Lung (tissue), 12 donors: Measurements from ENCODE around the gene CD47. TPM values are rescaled to one million over a fixed set of nuclear protein-coding genes. Genes with fewer than 3 reads are reported as not detected.

Experiments
- ATAC-seq: fragments of 200-7000 bp; cut with Tn5 transposase; one replicate; pipeline ENCODE4 v1.9.1; 2020; ENCODE audit warnings: moderate number of reproducible peaks; ENCODE audit not compliant: insufficient read depth, low FRiP score
- DNase-seq, 3 donors: peaks; one replicate each; pipeline ENCODE4 v3.0.0-alpha.2; 2013 to 2017
- H3K27ac ChIP-seq, 2 donors: one replicate each; pipeline ENCODE4 v1.5.1; 2013; ENCODE audit warnings: mild to moderate bottlenecking in 2 of 2, moderate library complexity in 2 of 2, control low read depth in 1 of 2, inconsistent platforms in 1 of 2, low read depth in 1 of 2, low read length in 1 of 2
- H3K27me3 ChIP-seq, 3 donors: one replicate each; pipeline ENCODE4 v1.5.1; 2013; ENCODE audit warnings: low read length in 2 of 3; ENCODE audit not compliant: control insufficient read depth in 3 of 3, insufficient read depth in 3 of 3
- H3K36me3 ChIP-seq, 4 donors: one replicate each; pipeline ENCODE4 v1.5.1; 2013; ENCODE audit warnings: low read length in 4 of 4, mild to moderate bottlenecking in 1 of 4, moderate library complexity in 1 of 4; ENCODE audit not compliant: control insufficient read depth in 4 of 4, insufficient read depth in 4 of 4
- H3K4me1 ChIP-seq, 5 donors: one replicate each; pipeline ENCODE4 v1.5.1; 2013; ENCODE audit warnings: low read length in 5 of 5, mild to moderate bottlenecking in 2 of 5, moderate library complexity in 1 of 5; ENCODE audit not compliant: control insufficient read depth in 5 of 5, insufficient read depth in 5 of 5
- H3K4me3 ChIP-seq: one replicate; pipeline ENCODE4 v1.5.1; 2013; ENCODE audit warnings: mild to moderate bottlenecking, control low read depth, moderate library complexity
- H3K9ac ChIP-seq, 2 donors: one replicate each; pipeline ENCODE4 v1.5.1; 2013; ENCODE audit warnings: low read length in 2 of 2, control low read depth in 1 of 2; ENCODE audit not compliant: insufficient read depth in 1 of 2
- H3K9me3 ChIP-seq, 4 donors: one replicate each; pipeline ENCODE4 v1.5.1; 2013; ENCODE audit warnings: low read length in 3 of 4, mild to moderate bottlenecking in 1 of 4, moderate library complexity in 1 of 4; ENCODE audit not compliant: control insufficient read depth in 4 of 4, insufficient read depth in 3 of 4
- WGBS, 2 donors: extraction: QIAGEN DNeasy Blood & Tissue Kit; methylation state at CpG; one replicate each; pipeline ENCODE4 v1.1.7; 2013; 5-methylcytosine and 5-hydroxymethylcytosine counted together
- polyA plus RNA-seq, 2 donors: library from polyadenylated mRNA; stranded (reverse); fragments of 200-250 nt; gene quantifications; one replicate each; pipeline ENCODE4 v1.2.1, GENCODE V29; 2013
- total RNA-seq, 2 donors: library from RNA; depleted of rRNA in 1 of 2; stranded (reverse); fragments of >200 nt in 1 of 2; gene quantifications; one replicate each; pipeline ENCODE4 v1.2.1, GENCODE V29; 2014 to 2021
- TF ChIP-seq, protein P1 (sequence below): IDR thresholded peaks from 2 replicates; pipeline ENCODE4 v1.5.1; 2012; ENCODE audit warnings: mild to moderate bottlenecking; ENCODE audit errors: control extremely low read depth, extremely low read depth
- donor health status: control.
- donor health status: control.
- donor health status: Bipolar disorder and iron deficiency.
- donor health status: healthy.
- donor health status: DM: yes; HTN: yes; CAD: no.

Gene CD47
- total and polyA plus RNA-seq, 4 donors, result 115 to 410 (median 133) TPM

DNA sequence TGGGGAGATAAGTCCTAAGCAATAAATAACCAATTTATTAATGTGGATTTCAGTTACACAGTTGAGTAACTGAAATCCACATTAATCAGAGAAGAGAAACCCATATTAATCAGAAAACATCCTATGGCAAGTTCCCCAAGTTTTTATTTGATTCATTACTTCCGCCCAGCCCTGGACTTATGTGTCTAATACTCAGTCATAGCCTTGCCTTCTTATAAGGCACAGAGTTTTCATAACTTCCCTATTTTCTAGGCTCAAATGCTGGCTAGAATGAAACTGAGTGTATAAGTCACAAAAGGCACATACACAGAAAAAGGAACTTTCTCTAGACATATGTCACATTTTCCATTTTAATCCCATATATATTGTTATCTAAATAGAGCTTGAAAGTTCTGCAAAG, 28.8 kb downstream of the CD47 start:
- Histone ChIP-seq H3K4me1 (peaks cover 0 to 3% (median 0%) of the 10 kb centered on the region in 5 donors), H3K4me3 (no peak overlapping the region), H3K36me3 (peaks cover 10 to 18% (median 15%) of the 10 kb centered on the region in 4 donors), H3K27me3 (no peaks in the 10 kb centered on the region), H3K9me3 (no peaks in the 10 kb centered on the region), H3K9ac (no peak overlapping the region), H3K27ac (no peak overlapping the region)
- TF ChIP-seq, protein P1, sequence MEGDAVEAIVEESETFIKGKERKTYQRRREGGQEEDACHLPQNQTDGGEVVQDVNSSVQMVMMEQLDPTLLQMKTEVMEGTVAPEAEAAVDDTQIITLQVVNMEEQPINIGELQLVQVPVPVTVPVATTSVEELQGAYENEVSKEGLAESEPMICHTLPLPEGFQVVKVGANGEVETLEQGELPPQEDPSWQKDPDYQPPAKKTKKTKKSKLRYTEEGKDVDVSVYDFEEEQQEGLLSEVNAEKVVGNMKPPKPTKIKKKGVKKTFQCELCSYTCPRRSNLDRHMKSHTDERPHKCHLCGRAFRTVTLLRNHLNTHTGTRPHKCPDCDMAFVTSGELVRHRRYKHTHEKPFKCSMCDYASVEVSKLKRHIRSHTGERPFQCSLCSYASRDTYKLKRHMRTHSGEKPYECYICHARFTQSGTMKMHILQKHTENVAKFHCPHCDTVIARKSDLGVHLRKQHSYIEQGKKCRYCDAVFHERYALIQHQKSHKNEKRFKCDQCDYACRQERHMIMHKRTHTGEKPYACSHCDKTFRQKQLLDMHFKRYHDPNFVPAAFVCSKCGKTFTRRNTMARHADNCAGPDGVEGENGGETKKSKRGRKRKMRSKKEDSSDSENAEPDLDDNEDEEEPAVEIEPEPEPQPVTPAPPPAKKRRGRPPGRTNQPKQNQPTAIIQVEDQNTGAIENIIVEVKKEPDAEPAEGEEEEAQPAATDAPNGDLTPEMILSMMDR, result no peak
- no peak for DNase-seq
- 26 to 73% methylated on average over 1 of the region's 1 CpG for WGBS, 2 donors
- peak; percentile 34 for ATAC-seq

DNA sequence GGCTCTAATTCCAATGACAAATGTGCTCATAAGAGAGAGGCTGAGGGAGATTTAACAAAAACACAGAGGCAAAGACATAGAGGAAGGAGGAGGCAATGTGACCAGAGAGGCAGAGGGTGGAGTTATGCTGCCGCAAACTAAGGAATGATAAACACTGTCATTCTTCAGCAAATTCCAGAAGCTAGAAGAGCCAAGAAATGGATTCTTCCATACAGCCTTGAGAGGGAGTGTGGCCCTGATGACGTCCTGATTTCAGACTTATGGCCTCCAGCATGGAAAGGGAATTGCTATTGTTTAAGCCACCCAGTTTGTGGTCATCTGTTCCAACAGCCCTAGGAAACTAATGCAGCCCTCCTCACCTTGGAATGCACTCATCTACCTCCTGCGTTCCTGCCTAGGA, 30.5 kb downstream of the CD47 start:
- no peak for ATAC-seq
- H3K9ac ChIP-seq, result no peak overlapping the region
- no peaks in the 10 kb centered on the region for H3K9me3 ChIP-seq
- H3K27me3 ChIP-seq, result no peaks in the 10 kb centered on the region
- DNase-seq, result no peak
- TF ChIP-seq, protein P1, result no peak
- peaks cover 0 to 3% (median 0%) of the 10 kb centered on the region in 5 donors for H3K4me1 ChIP-seq
- H3K36me3 ChIP-seq, result peaks cover 11 to 21% (median 12%) of the 10 kb centered on the region in 4 donors
- WGBS, 2 donors, result 77 to 78% methylated on average over 3 of the region's 3 CpGs
- H3K27ac ChIP-seq, result no peak overlapping the region
- no peak overlapping the region for H3K4me3 ChIP-seq

- no peak overlapping the region for H3K27ac ChIP-seq
- no peaks in the 10 kb centered on the region for H3K4me1 ChIP-seq
- no peaks in the 10 kb centered on the region for H3K27me3 ChIP-seq
- peaks cover 14 to 21% (median 15%) of the 10 kb centered on the region in 4 donors for H3K36me3 ChIP-seq
- ATAC-seq (no peak), DNase-seq (no peak)
- TF ChIP-seq, protein P1, result no peak
- 99 to 100% methylated on average over 3 of the region's 3 CpGs for WGBS, 2 donors
- no peak overlapping the region for H3K4me3 ChIP-seq
- no peak overlapping the region for H3K9ac ChIP-seq
- no peaks in the 10 kb centered on the region for H3K9me3 ChIP-seq
Measured at GRCh38 chr3:108055931-108056330, 34.9 kb downstream of the CD47 start.

DNA sequence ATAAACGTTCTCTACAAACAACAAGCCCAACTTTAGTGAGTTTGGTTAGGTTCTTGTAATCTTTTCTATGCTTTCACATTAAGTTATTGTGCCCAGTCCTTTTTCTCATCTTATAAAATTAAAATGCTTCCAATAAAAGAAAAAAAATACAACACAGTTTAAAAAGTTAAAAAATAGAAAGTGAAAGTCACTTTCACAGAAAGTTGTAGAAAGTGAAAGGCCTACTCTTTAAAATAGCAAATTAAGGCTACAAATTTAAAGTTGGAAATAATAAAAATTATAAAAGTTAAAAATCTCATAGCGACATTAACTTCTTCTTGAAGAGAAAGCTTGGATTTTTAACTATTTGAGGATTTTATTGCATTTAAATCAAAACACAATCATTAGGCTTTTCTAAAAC, 35.9 kb downstream of the CD47 start:
- no peak for ATAC-seq
- H3K36me3 ChIP-seq, result peaks cover 8 to 16% (median 10%) of the 10 kb centered on the region in 4 donors
- 92 to 98% methylated on average over 2 of the region's 2 CpGs for WGBS, 2 donors

More for the DNA sequence above, 35.9 kb downstream of the CD47 start:
- no peaks in the 10 kb centered on the region for H3K27me3 ChIP-seq
- H3K4me3 ChIP-seq, result no peak overlapping the region
- no peaks in the 10 kb centered on the region for H3K4me1 ChIP-seq
- no peak overlapping the region for H3K27ac ChIP-seq
- TF ChIP-seq, protein P1, result no peak
- H3K9ac ChIP-seq, result no peak overlapping the region
- H3K9me3 ChIP-seq, result no peaks in the 10 kb centered on the region
- DNase-seq, result no peak
